GM21529 (cell line): ENCODE results near the gene CPNE8.

Source experiments
- ATAC-seq: cut with Tn5 transposase; IDR thresholded peaks from one replicate; pipeline ENCODE4 v1.9.1; 2021; ENCODE audit not compliant: unreplicated experiment

CPNE8 gene

DNA sequence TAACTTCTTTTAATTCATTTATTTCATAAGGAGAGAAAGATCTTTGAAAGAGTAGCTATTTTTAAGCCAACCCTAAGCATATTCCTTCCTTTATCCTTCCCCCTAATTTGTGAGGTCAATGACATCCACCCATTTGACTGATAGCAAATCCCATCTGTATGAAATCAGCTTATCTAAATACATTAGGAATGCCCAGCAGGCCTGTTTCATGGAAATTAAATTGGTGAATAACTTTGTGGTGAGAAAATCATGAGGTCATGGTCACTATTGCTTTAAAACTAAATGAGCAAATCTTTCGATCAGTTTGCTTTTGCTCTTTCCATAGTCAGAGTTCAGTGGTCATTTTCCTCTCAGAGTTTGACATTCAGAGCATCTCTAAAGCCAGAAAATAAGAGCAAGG, 256.6 kb downstream of the CPNE8 start:
- ATAC-seq = no peak

DNA sequence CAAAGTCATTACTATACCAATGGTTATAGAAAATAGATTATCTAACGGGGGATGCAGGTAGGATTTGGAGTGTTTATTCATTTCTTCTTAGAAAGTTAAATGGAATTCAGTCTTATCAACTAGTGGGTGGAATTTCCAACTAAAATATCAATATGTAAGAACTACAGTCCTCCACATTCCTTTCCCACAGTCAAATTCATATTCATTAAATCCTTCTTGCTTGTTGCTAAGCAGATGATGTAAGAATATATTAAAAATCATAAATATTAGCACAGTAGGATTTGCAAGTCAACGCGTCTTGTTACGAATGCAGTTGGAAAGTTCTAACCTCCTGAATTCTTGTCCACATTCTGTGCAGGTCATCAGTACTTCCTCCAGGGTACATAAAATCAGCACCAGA, 259.2 kb downstream of the CPNE8 start:
- ATAC-seq = no peak

GRCh38 chr12:38639625-38640024, 265.8 kb downstream of the CPNE8 start:
- ATAC-seq = no peak

GRCh38 chr12:38638401-38638800, 267.0 kb downstream of the CPNE8 start:
- no peak for ATAC-seq

DNA sequence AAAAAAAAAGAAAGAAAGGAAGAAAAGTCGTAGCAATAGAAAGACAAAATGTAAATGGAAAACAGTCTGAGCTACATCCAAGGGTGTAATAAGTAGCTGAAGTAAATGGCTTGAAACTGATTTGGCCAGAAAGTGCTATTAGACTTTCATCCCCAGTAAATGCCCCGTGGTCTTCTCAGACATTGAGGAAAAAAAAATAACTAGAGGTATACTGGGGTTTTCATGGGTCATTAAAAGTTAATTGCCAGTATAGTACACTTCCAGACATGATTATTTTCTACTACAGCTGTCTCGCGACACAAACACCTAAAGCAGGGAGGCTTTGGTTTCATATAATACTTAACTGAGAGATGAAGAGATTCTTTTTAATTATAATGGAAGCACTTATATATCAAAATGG, 271.9 kb downstream of the CPNE8 start:
- no peak for ATAC-seq

DNA sequence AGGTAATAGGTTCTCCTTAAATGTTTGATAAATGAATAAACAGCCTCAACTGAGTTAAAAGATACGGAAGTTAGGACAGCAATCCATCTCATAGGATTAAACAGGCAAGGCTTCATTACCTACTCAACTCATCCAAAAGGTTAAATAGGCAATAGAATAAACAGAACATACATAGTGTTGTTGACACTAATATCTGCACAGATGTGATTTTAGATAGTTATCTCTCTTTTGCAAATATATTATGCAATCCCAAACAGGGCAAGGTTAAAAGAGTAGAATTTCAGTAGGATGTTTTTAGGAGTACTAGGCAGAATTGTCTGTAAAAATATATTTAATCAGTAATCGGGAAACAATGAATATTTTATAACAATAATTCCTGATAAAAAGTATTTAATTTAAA, 276.3 kb downstream of the CPNE8 start:
- no peak for ATAC-seq

DNA sequence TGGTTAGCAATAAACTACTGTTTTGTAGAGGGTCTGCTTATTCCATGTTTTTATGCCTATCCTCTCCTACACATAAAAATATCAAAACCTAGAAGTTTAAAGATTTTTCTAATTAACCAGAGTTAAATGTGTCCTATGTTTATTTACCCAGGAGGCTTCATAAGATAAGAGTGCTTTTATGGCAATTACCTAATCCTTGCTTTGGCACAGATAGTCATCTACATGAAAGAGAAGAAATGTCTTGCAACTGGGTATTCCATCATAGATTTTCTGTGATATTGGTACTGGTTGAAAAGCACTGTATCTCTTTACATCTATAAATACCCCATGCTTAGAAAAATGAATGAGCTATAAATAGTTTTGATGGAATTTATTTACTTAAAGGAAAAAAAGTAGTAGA, 277.1 kb downstream of the CPNE8 start:
- ATAC-seq = no peak

DNA sequence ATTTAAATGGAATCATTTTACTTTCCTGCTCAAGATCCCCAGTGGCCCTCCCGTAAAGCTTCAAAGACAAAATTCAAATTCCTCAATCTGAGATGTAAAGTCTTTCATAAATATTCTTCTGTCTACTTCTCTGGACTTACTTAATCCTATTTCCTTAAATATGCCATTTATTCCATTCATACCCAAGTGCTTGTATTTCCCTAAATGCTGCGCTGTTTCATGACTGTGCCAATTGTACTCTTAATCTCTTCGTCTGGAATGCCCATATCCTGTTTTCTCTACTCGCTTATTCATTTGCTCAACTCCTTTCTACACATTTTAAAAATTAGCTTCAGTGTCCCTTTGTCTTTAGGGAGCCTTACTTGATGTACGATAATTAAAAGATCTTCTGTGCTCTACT, 280.1 kb downstream of the CPNE8 start:
- ATAC-seq = no peak

GRCh38 chr12:38614171-38614570, 291.2 kb downstream of the CPNE8 start:
- no peak for ATAC-seq

- no peak for ATAC-seq
Measured at GRCh38 chr12:38610808-38611350, 294.5 kb downstream of the CPNE8 start.

GRCh38 chr12:38607295-38607694, 298.1 kb downstream of the CPNE8 start:
- ATAC-seq = no peak
